Tibial artery (tissue), 4 donors: ENCODE results near the gene DYNC1I1.
A peak's percentile ranks its signal among the peaks of the same experiment; 100 is the strongest.

Experiments used
- DNase-seq, 2 donors: peaks; one replicate each; pipeline ENCODE4 v3.0.0-alpha.2; 2019
- H3K27ac ChIP-seq, 2 donors: fragments of 200-600 bp; sonication (generic) in 1 of 2; 1 replicate in 1 of 2; 2 replicates in 1 of 2; pipeline ENCODE4 v1.5.1; 2018 to 2019; ENCODE audit warnings: mild to moderate bottlenecking in 1 of 2
- H3K27me3 ChIP-seq, 2 donors: fragments of 200-600 bp; sonication (generic) in 1 of 2; one replicate each; pipeline versions ENCODE4 v1.5.1 to v1.6.0; 2016 to 2019
- H3K36me3 ChIP-seq, 3 donors: fragments of 200-600 bp; sonication (generic) in 2 of 3; one replicate each; pipeline ENCODE4 v1.5.1; 2016 to 2019; ENCODE audit warnings: mild to moderate bottlenecking in 2 of 3
- H3K4me1 ChIP-seq, 4 donors: fragments of 200-600 bp; sonication (generic) in 2 of 4; 1 replicate in 3 of 4; 2 replicates in 1 of 4; pipeline ENCODE4 v1.5.1; 2016 to 2019
- H3K4me3 ChIP-seq, 2 donors: fragments of 200-600 bp; sonication (generic) in 1 of 2; 1 replicate in 1 of 2; 2 replicates in 1 of 2; pipeline ENCODE4 v1.5.1; 2018 to 2019; ENCODE audit warnings: mild to moderate bottlenecking in 2 of 2
- H3K9me3 ChIP-seq, 3 donors: fragments of 200-600 bp; sonication (generic) in 1 of 3; one replicate each; pipeline ENCODE4 v1.5.1; 2016 to 2019
- CTCF ChIP-seq, 2 experiments: fragments of 200-600 bp in 1 of 2; fragments of 450-650 bp in 1 of 2; IDR thresholded peaks; one replicate each; pipeline ENCODE4 v1.5.1; 2017 to 2019; ENCODE audit warnings: antibody characterized with exemption in 2 of 2, mild to moderate bottlenecking in 1 of 2, moderate library complexity in 1 of 2
- intact Hi-C: fragments of 100-400 bp; cut with DNase I; formaldehyde crosslinking; loops from one replicate; pipeline ENCODE4 v1.15.0; 2023; ENCODE audit warnings: low total_unique reads

The DYNC1I1 gene

GRCh38 chr7:95847061-95847460, 74.7 kb downstream of the DYNC1I1 start:
- Histone ChIP-seq H3K9me3 (no peaks in the 10 kb centered on the region), H3K27ac (no peak overlapping the region), H3K4me1 (peaks cover 0 to 3% (median 0%) of the 10 kb centered on the region in 4 donors), H3K27me3 (no peaks in the 10 kb centered on the region), H3K4me3 (no peak overlapping the region), H3K36me3 (no peaks in the 10 kb centered on the region)
- no peak for TF ChIP-seq CTCF (IDR thresholded peaks at IDR 0.05)
- intact Hi-C loops: no loop called here
- no peak for DNase-seq

- no peak for DNase-seq
- intact Hi-C loops: no loop called here
- Histone ChIP-seq H3K9me3 (no peaks in the 10 kb centered on the region), H3K27me3 (no peaks in the 10 kb centered on the region), H3K4me1 (peaks cover 0 to 25% (median 8%) of the 10 kb centered on the region in 4 donors), H3K4me3 (no peak overlapping the region), H3K27ac (no peak overlapping the region), H3K36me3 (no peaks in the 10 kb centered on the region)
- no peak for TF ChIP-seq CTCF (IDR thresholded peaks at IDR 0.05)
These were observed 87.1 kb downstream of the DYNC1I1 start for GRCh38 chr7:95859429-95859828.

- intact Hi-C loops: no loop called here
These were observed 88.7 kb downstream of the DYNC1I1 start for GRCh38 chr7:95861041-95861440.

GRCh38 chr7:95863623-95864022, 91.3 kb downstream of the DYNC1I1 start:
- no peaks in the 10 kb centered on the region for H3K36me3 ChIP-seq
- DNase-seq: no peak
- no peaks in the 10 kb centered on the region for H3K27me3 ChIP-seq
- TF ChIP-seq CTCF (IDR thresholded peaks at IDR 0.05): no peak
- H3K27ac ChIP-seq: peak overlapping the region in 1 of 2 donors; percentile 22
- intact Hi-C loops: no loop called here
- H3K4me1 ChIP-seq: peaks cover 0 to 31% (median 9%) of the 10 kb centered on the region in 4 donors
- H3K4me3 ChIP-seq: no peak overlapping the region
- H3K9me3 ChIP-seq: no peaks in the 10 kb centered on the region

More at GRCh38 chr7:95861041-95861440, 88.7 kb downstream of the DYNC1I1 start:
- H3K4me3 ChIP-seq: no peak overlapping the region
- H3K36me3 ChIP-seq: no peaks in the 10 kb centered on the region
- TF ChIP-seq CTCF (IDR thresholded peaks at IDR 0.05): no peak
- DNase-seq: no peak
- H3K27me3 ChIP-seq: no peaks in the 10 kb centered on the region
- H3K4me1 ChIP-seq: peaks cover 0 to 31% (median 9%) of the 10 kb centered on the region in 4 donors
- H3K9me3 ChIP-seq: no peaks in the 10 kb centered on the region
- H3K27ac ChIP-seq: no peak overlapping the region

- intact Hi-C loops: loop anchor here (5.0 kb wide), 1 partner anchor 144 kb away; no protein-coding TSS in a partner anchor
- H3K27ac ChIP-seq: no peak overlapping the region
- H3K27me3 ChIP-seq: no peaks in the 10 kb centered on the region
- H3K36me3 ChIP-seq: no peaks in the 10 kb centered on the region
- no peaks in the 10 kb centered on the region for H3K9me3 ChIP-seq
- no peak overlapping the region for H3K4me3 ChIP-seq
- TF ChIP-seq CTCF (IDR thresholded peaks at IDR 0.05): no peak
- peaks cover 0 to 35% (median 12%) of the 10 kb centered on the region in 4 donors for H3K4me1 ChIP-seq
- no peak for DNase-seq
These were observed 93.5 kb downstream of the DYNC1I1 start for GRCh38 chr7:95865716-95866371.
